HG03521 (cell line): ENCODE data around the gene FAM184A.

ENCODE experiments used
- ATAC-seq: cut with Tn5 transposase; IDR thresholded peaks from one replicate; pipeline ENCODE4 v1.9.1; 2021; ENCODE audit warnings: mild to moderate bottlenecking, moderate library complexity; ENCODE audit not compliant: unreplicated experiment

Gene FAM184A

GRCh38 chr6:118917546-118918328 is 160.7 kb downstream of the FAM184A start:
- no peak for ATAC-seq

GRCh38 chr6:118914598-118914997 is 163.9 kb downstream of the FAM184A start:
- no peak for ATAC-seq

- ATAC-seq = no peak
Observed at GRCh38 chr6:118913161-118913560, 165.3 kb downstream of the FAM184A start.

- no peak for ATAC-seq
Observed at GRCh38 chr6:118912646-118913045, 165.8 kb downstream of the FAM184A start.
